Activated CD4-positive, alpha-beta T cell treated with anti-CD3 and anti-CD28 coated beads, Interleukin-2, amount 50 U/mL, for 4 hours (primary cell): ENCODE data around the gene ZNF345.

Experiments
- DNase-seq, 2 experiments: peaks; one replicate each; pipeline ENCODE4 v3.0.0-alpha.2; 2020

ZNF345 gene

GRCh38 chr19:36850559-36851442 lies at the start of gene ZNF345:
Gene ZNF345 (plus strand): TSS chr19:36850876. CDS start chr19:36876831, 25,955 bp downstream.
- peak; percentile 78 to 81 for DNase-seq

DNA sequence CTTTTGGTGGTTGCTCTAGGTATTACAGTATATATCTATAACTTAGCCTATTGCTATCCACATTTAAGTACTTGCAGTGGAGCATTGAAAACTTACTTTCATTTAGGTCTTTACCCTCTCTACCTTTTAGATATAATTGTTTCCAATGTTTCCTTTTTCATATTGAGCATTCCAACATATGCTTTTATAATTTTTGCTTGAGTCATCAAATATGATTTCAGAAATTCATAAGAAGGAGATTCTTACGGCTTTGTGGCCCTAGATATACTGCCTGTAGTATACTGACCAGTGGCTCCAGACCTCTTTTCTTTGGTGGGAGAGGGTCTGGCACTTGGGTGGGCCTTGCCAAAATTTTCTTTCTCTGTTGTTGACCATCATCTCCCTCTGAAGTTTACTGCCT lies 45.3 kb upstream of the ZNF345 start:
- no peak for DNase-seq

GRCh38 chr19:36807029-36807428 lies 43.6 kb upstream of the ZNF345 start:
- DNase-seq = no peak

DNA sequence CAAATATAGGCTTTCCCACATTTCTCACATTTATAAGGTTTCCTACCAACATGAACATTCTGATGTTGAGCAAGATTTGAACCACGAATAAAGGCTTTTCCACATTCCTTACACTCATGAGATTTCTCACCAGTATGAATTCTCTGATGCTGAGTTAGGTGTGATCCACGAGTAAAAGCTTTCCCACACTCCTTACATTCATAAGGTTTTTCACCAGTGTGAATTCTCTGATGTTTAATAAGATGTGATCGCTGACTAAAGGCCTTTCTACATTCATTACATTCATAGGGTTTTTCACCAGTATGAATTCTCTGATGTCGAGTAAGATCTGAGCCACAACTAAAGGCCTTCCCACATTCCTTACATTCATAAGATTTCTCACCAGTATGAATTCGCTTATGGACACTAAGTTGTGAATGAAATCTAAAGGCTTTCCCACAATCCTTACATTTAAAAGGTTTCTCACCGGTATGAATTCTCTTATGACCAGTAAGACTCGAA lies 31.5 kb upstream of the ZNF345 start:
- DNase-seq = no peak

DNA sequence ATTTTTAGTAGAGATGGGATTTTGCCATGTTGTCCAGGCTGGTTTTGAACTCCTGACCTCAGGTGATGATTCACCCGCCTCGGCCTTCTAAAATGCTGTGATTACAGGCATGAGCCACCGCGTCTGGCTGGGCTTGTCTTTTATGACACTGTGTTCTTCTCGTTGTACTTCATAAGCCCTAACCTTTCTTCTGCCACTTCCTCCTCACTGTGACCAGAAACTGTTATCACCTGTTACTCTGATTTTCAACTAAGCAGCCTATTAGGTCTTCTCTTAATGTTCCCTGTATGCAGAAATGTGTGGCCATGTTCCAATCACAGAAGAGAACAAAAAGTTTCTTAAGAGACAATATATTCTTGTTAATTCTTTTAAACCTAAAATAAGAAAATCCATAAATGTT lies 28.9 kb upstream of the ZNF345 start:
- DNase-seq = no peak

- no peak for DNase-seq
Measured at GRCh38 chr19:36833430-36833829, 17.2 kb upstream of the ZNF345 start.

DNA sequence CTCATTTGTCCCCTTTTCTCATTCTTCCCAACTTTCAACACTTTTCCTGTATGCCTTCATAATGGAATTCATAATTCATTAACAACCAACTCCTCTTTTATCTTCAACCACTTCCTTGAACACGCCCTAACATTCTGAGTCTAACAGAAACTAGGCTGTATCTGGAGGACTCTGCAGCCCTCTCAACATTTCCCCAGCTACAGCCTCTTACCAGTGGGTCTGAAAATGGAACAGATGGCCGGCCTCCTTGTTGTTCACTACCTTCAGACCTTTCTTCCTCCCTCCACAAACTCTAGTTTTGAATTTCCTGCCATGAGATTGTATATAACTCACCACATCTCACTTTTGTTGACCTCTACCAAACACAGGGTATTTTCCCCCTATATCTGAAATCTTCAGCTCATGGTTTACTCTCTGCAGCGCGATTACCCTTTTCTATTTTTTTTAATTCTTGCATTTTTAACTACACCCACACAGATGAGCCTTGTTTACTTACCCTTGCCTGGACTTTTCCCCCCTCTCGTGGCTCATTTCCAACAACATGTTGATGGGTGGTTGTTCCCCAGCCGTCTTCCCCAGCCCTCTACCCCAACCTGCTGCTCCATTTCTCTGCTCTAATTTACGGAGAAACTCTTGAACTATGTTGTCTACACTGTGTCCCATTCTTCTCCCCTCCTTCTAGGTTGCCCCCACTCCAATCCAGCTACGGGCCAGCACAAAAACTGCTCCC lies 13.3 kb upstream of the ZNF345 start:
- DNase-seq = no peak

GRCh38 chr19:36837906-36838783 lies 12.5 kb upstream of the ZNF345 start, which contains the start of gene ZNF790:
Gene ZNF790 (minus strand): TSS chr19:36838387. CDS start chr19:36825619, 12,768 bp downstream.
- DNase-seq = peak; percentile 73 to 78

- no peak for DNase-seq
Measured at GRCh38 chr19:36838784-36839324, 11.8 kb upstream of the ZNF345 start.

DNA sequence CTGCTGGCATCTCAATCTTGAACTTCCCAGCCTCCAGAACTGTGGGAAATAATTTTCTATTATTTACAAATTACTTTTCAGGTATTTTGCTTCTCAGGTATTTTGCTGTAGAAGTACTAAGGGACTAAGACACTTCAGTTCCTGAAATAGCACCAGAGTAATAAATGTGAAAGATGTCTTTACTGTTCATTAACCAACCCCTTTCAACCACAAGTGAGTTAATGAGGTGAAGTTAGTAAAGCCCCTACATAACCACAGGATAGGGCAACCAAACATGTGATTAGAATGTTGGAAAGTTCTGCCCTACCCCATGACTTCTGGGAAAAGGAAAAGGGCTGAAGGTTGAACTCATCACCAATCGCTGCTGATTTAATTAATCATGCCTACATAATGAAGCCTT lies 2.7 kb upstream of the ZNF345 start:
- no peak for DNase-seq

DNA sequence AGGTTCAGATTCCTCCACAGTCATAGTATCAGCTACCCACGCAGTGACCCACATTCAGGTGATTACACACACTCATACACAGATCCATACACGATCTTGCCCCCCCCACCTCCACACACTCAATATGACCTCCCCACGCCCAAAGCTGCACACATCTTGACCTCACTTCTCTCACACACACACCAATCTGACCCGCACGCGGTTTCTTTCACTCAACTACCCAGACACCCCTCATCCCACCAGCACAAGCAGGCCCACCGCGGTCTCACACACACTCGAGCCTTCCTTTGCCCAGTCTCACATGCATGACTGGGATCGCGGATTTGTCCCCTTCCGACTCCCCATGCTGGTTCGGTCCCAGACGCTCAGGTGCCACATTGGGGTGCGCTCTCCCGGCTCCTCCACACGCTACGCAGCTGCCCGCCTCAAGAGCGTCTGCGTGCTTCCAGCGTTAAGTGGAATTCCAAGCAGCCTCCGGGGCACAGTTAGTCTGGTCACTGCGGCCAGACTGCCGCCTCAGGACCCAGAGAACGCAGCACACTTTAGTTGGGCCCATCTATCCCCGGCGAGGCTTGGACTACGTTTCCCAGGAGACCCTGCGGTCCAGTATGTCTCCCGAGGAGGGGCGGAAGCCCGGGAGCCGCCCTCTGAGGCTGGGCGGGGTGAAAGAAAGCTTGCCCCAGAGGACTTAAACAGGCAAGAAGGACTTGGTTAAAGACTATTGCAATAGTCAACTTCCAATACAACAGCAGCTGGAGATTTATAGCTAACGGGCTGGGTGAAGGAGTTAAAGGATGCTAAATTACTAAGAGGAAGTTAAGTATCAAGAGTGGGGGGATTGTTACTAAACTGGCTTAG lies 746 bp upstream of the ZNF345 start:
- peak; percentile 86 to 87 for DNase-seq

DNA sequence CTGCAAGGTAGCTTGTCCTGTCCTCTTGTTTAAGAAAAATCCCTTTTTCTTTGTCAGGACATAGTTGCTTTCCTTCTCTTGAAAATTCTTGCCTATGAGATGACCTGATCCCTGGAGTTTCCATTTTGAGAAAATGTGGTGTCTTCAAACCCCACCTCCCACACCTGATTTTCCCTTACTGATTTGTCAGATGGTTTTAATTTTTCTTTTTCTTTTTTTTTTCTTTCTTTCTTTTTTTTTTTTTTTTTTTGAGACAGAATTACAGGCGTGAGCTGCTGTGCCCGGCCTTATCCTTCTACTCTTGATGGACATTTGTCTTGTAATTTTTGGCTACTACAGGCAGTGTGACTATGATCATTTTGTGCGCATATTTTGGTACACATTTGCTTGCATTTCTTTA lies 1.2 kb downstream of the ZNF345 start:
- DNase-seq = no peak

- DNase-seq = no peak
Measured at GRCh38 chr19:36876993-36877938, 26.6 kb downstream of the ZNF345 start.

- DNase-seq = no peak
Measured at GRCh38 chr19:36891768-36892357, 41.2 kb downstream of the ZNF345 start.

- DNase-seq = no peak
Measured at GRCh38 chr19:36894849-36895383, 44.2 kb downstream of the ZNF345 start.

GRCh38 chr19:36898422-36898821 lies 47.7 kb downstream of the ZNF345 start:
- DNase-seq = no peak

- peak; percentile 89 to 90 for DNase-seq
Measured at GRCh38 chr19:36915992-36916830, 65.5 kb downstream of the ZNF345 start, which contains the start of the genes ZNF568 and ZNF829. Gene ZNF568 (plus strand): TSS chr19:36916332. CDS start chr19:36922771, 6,439 bp downstream. Gene ZNF829 (minus strand): TSS chr19:36916291. CDS start chr19:36915167, 1,124 bp downstream.

DNA sequence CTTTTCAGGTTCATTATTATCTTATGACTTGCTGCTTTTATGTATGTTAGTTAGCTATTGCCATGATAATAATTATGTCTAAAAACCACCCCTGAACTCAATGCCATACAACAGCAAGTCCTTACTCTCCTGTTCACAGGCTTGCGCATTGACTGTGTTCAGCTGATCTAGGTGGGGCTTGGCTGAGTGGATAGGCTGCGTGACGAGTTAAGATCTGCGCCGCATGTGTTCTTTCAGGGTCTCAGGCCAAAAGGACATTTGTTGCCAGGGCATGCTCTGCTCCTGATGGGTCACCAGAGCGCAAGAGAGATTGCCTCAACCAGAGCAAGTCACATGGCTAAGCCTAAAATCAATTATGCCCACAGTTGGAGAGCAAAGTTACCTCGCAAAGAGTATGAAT lies 66.3 kb downstream of the ZNF345 start:
- no peak for DNase-seq
